HL-60/S4 (cell line): ENCODE results near the gene MAP1LC3B.

Experiments
- in situ Hi-C: fragments of 300-500 bp; cut with MboI; formaldehyde crosslinking; loops from 2 replicates; pipeline ENCODE4 v1.14.3; 2022; ENCODE audit warnings: low sequenced_read_pairs

MAP1LC3B gene

DNA sequence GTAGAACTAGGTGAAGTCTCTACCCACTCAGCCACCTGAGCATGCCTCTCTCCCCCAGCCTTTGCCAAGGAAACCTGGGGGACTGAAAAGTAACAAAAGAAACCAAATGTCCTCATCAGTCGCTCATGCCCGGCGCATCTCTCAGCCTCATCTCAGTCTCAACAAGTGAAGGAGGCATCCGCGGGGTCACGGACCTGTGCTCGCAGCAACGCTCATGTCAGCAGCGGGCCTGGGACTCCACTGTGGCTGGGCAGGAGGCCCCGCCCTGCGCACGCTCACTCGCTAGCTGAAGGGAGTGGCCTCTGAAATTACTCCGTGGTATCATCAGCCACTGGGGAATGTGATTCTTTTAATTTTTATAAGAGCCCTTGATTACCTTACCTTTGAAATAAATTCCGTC lies 31.3 kb downstream of the MAP1LC3B start:
- in situ Hi-C loops, result loop anchor here (25.0 kb wide), 1 partner anchor 214 kb away; no protein-coding TSS in a partner anchor

DNA sequence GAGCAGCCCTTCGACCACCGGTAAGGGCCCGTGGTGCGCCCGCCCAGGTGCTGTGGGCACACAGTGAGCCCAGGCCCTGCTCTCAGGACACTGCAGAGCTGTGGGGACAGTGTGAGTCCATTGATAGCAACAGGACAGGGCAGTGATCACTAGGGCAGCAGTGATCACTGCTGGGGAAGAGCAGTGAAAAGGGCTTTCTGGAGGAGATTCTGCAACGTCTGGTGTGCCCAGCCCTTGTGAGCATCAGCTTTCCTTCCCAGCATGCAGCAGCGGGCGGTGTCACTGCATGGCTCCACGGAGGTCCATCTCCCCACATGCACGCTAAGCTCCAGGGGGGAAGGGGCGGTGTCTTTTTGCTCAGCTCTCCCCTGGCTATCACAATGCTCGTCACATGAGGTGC lies 32.1 kb downstream of the MAP1LC3B start:
- in situ Hi-C loops, result loop anchor here (25.0 kb wide), 1 partner anchor 213 kb away; no protein-coding TSS in a partner anchor

DNA sequence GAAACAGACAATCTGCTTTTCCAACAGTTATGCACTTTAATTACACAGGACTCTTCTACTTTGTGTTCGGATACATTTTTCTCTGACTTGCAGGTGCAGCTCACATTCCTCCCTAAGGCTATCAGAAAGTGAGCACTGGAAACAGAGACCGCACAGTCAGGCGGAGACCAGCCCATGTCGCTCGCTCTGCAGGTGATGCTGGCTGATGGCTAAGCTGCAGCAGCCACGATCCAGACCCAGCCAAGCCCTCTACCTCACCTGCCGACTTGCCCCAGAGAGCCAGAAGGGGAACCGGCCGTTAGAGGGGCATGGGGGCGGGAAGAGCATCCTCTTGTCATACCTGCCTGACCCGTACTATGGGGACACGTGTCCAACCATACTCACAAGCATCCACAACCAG lies 33.8 kb downstream of the MAP1LC3B start:
- in situ Hi-C loops, result no loop called here

DNA sequence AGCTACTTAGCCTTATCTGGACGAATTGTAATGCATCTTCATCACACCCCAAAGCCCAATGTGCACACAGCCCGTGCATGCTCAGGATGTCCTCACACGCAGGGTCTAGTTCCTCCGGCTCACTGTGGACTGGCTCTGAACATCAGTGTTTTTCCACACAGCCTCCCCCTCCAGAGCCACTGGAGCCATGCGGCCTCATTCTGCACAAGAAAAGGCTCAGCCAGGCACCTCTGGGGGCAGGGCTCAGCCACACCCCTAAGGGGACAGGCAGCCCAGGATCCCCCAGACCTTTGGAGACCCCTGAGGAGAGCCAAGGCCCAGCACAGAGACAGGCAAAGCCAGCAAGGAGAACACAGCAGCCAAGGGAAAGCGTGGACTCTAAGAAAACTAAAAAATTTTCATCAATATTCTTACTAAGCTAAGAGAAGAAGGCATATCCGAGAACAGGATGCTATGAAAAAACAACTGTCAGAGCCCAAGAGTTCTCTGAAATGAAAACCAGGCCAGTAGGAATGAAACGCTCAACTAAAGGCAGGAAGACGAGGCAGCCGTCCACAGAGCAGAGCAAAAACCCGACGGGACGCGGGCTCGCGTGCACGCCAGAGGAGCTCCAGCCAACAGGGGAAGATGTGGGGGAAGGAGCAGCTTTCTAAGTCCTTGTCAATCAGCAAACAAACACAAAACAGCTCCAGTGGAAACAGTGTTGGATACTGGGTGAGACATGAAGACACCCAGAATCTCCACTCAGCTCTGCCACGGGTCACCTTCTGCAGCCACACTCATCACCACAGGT lies 34.5 kb downstream of the MAP1LC3B start:
- in situ Hi-C loops, result no loop called here

DNA sequence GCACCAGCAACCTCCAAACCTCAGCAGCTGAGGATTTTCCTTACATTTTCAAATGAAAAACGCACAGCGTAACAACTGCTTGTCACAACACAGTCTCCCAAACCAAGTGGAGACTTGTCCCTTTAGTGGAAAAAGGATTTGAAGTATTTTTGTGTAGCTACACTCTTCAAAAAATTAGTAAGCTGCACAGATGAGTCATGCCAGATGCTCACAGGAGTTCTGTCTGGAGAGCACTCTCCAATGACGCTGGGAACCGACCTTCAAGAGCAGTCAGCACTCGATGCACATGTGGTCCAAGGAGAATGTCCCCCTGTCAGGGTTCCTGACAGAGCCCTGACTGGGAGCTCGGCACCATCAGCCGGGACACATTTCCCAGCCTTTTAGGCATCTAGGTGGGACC lies 39.8 kb downstream of the MAP1LC3B start:
- in situ Hi-C loops, result no loop called here

DNA sequence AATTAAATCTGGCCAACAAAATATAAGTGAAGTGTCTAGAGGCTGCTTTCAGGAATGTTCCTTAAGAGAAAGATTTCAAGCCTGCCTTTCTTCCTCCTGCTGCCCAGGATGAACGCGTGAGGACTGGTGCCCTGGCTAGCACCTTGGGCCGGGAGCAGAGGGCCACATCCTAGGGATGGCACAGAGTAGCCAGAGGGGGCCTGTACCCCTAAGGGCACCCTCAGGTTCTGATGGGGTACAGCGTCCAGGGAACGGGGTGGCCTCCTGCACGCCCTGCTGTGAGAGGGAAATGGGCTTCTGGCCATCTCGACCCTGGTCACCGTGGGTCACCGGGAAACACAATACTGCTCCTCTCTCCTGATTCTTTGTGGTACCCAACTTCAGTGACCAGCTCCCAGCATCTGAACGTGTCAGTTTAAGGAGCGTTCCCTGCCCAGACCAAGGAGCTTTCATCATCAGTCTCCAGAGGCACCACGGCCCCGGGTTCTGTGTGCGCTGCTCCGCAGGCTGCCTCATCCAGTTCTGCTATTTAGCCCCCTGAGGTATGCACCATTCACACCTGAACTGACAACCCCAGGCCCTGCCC lies 40.3 kb downstream of the MAP1LC3B start:
- in situ Hi-C loops, result no loop called here

DNA sequence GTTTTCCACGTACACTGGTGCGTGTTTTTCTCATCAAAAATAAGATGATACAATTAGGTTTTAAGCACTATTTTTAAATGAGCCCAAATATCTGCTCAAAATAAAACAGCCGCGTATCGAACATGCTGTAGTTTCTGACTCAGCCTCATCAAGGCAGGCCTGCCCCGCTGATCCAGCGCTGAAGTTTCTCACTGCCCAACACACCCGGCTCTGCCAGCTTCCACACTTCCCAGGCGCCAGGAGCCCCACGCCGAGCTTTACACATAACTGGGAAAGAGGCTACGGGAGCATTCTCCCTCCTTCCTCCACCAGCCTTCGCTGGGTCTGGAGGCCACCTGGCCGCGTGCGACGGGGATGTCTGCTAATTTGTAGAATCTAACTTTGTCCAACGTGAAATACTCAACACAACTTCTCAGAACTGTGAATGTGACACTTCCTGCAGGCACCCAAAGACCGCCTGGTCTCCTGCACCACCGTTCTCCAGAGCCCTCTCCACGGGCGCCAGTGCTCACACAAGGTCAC lies 42.1 kb downstream of the MAP1LC3B start:
- in situ Hi-C loops, result no loop called here

DNA sequence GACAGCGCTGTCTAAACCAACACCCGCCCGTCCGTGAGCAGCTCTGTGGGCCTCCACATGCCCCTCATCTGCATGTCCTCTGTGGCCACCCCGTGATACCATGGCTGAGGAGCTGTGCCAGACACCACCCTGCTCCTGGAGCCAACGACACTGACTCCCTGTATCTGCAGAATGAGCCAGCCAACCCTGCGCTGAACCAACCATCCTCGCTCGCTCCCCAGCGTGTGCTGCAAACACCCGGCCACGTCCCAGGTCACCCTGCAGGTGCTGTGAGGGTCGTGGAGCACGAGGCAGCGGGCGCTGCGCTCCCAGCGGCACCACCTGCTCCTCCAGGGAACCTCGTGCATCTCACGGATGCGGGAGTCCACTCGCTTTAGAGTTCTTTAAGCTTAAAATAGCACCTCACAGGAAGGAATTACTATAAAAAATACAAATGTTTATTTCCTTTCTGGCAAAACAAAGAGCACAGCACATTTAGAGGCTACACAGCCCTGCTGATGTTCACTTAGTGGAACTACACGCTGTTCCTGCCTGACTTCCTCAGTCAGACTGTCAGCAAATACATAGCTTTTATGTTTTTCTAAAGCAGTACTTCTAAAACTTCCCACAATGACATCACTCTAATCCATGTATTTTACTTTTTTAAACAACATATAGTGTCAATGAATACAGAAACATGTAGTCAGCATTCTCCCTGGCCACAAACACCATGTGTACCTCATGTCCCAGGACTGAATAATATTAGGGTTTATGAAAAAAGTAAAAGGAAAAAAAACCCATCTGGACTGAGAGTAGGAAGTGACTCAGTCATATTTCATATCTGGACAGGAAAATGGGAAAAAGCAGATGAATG lies 43.5 kb downstream of the MAP1LC3B start:
- in situ Hi-C loops, result no loop called here

DNA sequence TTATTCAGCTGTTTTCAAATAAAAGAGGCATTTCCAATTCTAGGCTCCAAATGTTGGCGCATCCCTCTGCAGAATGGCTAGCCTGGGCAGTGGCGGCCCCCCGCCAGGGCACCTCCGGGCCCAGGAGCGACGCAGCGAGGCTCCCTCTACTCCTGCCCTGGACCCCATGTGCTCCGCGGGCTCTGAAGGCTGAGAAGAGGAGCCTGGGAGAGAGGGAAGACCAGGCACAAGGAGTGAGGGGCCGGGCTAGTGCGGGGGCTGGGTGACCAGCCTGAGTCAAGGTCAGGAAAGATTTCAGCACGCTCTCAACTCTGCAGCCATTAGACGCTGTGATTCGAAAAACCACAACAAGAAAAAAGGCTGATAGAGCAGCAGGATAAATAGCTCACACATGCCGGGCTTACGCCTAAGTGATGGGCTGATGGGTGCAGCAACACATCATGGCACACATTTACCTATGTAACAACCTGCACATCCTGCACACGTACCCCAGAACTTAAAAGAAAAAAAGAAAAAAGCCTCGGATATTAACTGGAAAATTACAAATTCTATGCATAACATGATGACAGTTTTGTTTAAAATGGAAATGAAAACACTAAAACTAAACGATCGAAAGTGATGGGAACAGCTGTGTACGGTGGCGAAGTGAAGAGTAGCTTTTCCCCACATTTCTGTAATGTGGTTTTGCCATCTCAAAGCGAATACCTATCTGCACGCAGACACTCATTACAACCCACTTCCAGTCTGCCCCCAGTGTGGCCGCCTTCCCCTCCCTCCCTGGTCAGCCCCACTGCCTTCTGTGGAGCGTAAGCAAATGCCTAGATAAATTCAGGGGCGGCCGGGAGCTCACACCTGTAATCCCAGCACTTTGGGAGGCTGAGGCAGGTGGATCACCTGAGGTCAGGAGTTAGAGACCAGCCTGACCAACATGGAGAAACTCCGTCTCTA lies 44.4 kb downstream of the MAP1LC3B start:
- in situ Hi-C loops, result no loop called here

DNA sequence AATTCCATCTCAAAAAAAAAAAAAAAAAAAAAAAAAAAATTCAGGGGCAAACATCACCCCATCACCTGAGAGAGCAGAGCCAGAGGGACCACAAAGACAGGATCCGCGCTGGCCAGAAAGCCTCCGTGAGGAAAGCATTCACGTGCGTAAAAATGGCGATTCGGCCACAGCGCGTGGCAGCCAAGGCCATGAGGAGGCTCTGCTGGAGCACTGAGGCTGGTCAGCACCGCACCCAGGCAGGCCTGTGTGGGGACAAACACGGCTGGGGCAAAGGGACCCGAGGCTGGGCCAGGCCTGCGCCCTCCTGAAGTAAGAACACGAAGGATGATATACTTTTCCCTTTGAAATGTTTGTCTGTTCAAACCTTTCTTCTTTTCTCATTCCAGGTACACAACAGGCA lies 45.2 kb downstream of the MAP1LC3B start:
- in situ Hi-C loops, result no loop called here

DNA sequence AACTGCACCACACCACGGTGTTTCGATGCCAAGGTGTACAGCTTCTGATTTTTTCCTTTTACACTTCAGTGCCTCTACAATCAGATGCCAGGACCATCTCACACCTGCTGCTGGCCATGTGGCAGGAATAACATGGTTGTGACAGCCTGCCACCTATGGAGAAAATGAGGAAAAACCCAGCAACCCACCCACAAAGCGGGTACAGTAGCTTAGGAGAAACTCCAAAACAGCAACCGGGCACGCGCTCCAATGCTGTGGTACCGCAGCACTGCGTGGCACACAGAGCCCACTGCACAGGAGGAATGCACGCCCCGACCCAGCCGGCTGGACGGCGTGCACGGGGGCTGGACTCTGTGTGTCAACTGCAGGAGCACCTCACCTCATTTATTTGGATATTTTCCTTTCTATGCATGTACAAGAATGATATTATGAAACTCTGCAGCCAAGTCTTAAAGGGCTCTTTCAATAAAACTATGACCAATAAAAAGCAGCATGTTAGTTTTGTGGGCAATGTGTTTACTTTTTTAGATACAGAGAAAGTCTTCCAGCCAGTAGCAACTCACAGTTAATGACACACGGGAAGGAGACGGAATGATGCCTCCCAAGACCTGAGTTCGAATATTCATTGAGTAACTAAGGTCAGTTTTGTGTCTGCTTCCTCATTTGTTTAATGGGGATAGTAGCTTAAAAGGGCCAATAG lies 45.9 kb downstream of the MAP1LC3B start:
- in situ Hi-C loops, result no loop called here

DNA sequence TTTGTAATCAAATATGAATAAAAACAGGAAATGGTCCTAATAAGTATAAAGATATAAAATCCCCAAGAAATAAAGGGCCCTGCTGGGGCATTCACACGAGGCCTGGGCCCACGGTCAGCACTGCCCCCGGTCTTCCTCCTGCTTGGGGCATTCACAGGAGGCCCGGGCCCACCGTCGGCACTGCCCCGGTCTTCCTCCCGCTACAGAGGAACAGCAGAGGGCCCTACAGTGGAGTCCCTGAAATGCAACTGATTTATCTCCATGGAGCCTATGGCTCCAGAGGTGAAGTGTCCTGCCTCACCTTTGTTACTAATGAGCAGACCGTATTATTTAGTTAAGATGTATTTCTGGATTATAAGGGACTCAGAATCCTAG lies 46.5 kb downstream of the MAP1LC3B start:
- in situ Hi-C loops, result no loop called here

DNA sequence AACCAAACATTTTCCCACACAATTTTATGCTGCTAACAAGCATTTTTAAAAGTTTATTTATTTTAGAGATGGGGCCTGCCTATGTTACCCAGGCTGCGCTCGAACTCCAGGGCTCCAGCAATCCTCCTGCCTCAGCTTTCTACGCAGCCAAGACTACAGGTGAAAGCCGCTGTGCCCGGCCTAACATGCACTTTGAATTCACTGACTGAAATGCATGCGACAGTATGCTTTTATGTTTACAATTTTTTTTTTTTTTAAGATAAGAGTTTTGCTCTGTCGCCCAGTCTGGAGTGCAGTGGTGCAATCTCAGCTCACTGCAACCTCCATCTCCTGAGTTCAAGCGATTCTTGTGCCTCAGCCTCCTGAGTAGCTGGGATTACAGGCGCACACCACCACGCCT lies 47.8 kb downstream of the MAP1LC3B start:
- in situ Hi-C loops, result no loop called here

DNA sequence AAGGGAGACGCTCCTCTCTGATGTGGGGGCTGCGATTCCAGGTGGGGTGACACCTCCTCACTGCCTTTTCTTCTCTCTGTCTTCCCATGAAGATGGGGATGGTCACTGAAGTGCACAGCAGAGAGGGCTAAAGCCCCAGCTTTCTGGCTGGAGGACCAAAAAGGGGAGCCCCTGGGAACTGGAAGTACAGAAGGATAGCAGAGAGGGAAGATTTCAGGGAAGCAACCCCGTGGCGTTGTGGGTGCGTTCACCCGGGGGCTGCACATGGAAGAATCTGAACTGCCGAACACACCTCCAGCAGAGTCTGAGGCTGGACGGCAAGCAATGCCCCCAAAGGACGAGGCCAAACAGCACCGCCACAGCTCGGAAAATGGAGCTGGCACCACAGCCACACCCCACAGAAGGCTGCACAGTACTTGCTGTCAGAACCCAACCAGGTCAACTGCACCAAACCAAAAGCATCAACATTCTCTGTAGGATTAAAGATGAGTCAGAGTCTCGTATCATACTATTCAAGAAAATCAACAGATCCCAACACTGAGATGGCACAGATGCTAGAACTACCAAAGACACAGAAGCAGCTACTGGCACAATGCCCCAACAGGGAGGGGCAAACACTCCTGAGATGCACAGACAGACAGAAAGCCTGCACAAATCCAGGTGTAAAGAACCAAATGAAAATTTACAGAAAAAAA lies 49.9 kb downstream of the MAP1LC3B start:
- in situ Hi-C loops, result no loop called here

DNA sequence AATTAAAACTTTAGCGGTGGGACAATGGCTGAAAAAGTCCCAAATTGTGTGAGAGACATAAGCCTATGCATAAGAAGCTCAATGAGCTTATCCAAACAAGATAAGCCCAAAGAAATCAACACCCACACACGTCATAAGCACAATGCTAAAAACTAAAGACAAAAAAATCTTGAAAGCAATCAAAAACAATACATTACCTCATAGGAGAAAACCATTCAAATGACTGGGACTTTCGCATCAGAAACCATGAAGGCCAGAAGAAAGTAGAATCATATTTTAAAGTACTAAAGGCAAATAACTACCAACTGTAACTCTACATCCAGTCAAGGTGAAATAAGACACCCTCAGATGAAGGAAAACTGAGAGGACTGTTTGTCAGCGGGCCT lies 50.4 kb downstream of the MAP1LC3B start:
- in situ Hi-C loops, result no loop called here

DNA sequence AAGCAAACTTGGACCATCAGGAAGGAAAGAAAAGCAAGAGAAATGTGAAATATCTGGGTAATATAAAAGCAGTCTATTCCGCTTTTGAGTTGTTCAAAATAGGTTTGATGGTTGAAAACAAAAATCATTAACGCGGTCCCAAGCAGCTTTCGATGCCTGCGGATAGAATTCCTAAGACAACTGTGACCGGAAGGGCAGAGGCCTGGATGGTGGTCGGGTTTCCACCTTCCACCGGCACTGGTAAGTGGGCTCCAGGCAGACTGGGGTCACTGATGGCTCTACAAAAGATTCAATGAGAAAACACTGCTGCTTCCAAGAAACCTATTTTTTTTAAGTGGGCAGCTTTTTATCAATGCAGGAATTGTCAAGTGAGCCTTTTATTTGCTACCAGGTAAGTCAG lies 50.9 kb downstream of the MAP1LC3B start:
- in situ Hi-C loops, result no loop called here

DNA sequence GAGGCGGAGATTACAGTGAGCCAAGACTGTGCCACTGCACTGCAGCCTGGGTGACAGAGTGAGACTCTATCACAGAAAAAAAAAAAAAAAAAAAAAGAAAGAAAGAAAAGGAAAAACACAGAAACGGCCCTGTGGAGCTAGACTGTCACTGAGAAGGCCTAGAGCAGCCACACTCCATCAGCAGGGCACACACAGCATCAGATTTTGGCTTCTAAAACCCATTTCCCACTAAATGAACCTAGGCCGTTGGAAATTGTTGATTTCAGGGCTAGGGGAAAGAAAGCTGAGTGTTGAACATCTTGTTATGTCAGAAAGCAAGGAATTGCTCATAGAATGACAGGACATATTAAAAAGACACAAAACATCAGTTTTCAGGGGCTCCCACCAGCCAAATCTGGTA lies 51.8 kb downstream of the MAP1LC3B start:
- in situ Hi-C loops, result no loop called here

DNA sequence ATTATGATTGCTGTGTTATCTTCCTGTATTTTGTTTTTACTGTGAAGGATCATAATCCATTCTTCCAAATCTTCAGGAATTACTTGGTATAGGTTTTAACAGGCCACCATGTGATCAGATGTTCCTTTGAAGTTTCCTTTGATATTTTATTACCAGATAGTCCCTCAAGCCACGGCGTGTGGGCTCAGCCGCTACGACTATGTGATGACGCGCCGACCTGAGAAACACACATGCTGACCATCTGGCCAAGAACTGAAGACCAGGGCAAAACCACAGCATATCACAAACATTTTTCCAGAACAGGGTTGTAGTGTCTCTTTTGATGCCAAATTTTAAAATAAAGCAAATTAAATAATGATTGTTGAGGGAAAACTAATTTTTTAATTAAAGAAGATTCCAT lies 53.4 kb downstream of the MAP1LC3B start:
- in situ Hi-C loops, result no loop called here

DNA sequence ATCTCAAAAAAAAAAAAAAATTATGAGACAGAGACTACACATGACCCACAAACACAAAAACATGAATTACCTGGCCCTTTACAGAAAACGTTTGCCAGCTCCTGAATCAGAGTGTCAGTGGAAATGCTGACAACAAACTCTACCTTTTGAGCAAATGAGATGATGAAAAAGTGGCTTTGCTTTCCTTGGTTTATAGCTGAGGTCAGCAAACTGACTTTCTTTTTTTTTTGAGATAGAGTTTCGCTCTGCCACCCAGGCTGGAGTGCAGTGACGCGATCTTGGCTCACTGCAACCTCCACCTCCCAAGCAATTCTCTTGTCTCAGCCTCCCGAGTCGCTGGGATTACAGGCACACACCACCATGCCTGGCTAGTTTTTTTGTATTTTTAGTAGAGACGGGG lies 54.3 kb downstream of the MAP1LC3B start:
- in situ Hi-C loops, result no loop called here
